Measurements from ENCODE around the gene TSPAN1. TPM values are rescaled to one million over a fixed set of nuclear protein-coding genes. Genes with fewer than 3 reads are reported as not detected.

The TSPAN1 gene
- total RNA-seq, 5 donors from 2014 or later (not counting 1 experiment from before 2014, with no cell fraction given): 0.53 to 0.54 TPM; not detected in 3

- Mint-ChIP-seq H3K36me3 (peaks cover 10% of the 10 kb centered on the region), H3K4me1 (peaks cover 6 to 18% (median 9%) of the 10 kb centered on the region in 3 donors), H3K27me3 (no peaks in the 10 kb centered on the region), H3K27ac (no peak overlapping the region), H3K4me3 (no peak overlapping the region), H3K9me3 (no peaks in the 10 kb centered on the region)
- ChIA-PET POLR2A (no interaction called here), CTCF (interaction anchor here in 1 of 2 donors (0.6 to 1.8 kb wide), 2 partner anchors 147 to 151 kb away, joined by 4 to 7 read pairs; no protein-coding TSS in a partner anchor)
- Histone ChIP-seq H3K36me3 (ENCODE audit: control insufficient read depth in 2 of 2, extremely low read depth in 1 of 2, insufficient read depth in 1 of 2, low read length in 1 of 2) (peaks cover 0 to 9% of the 10 kb centered on the region in 2 donors), H3K27me3 (replicated peaks in 1 of 2; ENCODE audit: control insufficient read depth in 2 of 2, extremely low read depth in 1 of 2, insufficient read depth in 2 of 2, low read length in 1 of 2) (peaks cover 0 to 6% of the 10 kb centered on the region in 2 experiments), H3K9me3 (no peaks in the 10 kb centered on the region), H3K27ac (ENCODE audit: low read length) (no peak overlapping the region), H3K4me3 (ENCODE audit: control insufficient read depth in 1 of 2, extremely low read depth in 1 of 2, low read length in 1 of 2) (no peak overlapping the region), H3K4me1 (ENCODE audit: control insufficient read depth in 1 of 2, extremely low read depth in 1 of 2, insufficient read depth in 2 of 2, low read length in 2 of 2) (peaks cover 0 to 21% of the 10 kb centered on the region in 2 experiments)
- DNase-seq (peak in 2 of 35 experiments; percentile 13 to 20), ATAC-seq (replicated peaks in 1 of 4) (peak in 1 of 4 experiments; percentile 16)
- WGBS (ENCODE audit: insufficient coverage): 66% methylated on average over 9 of the region's 12 CpGs
These were observed 9.2 kb downstream of the TSPAN1 start for GRCh38 chr1:46183926-46184557.

GRCh38 chr1:46184920-46185658 is 10.2 kb downstream of the TSPAN1 start:
- peaks cover 6 to 18% (median 9%) of the 10 kb centered on the region in 3 donors for H3K4me1 Mint-ChIP-seq
- peaks cover 0 to 6% of the 10 kb centered on the region in 2 experiments for H3K27me3 ChIP-seq (replicated peaks in 1 of 2; ENCODE audit: control insufficient read depth in 2 of 2, extremely low read depth in 1 of 2, insufficient read depth in 2 of 2, low read length in 1 of 2)
- H3K27ac Mint-ChIP-seq: peak overlapping the region; percentile 57 to 70
- H3K4me3 Mint-ChIP-seq: no peak overlapping the region
- H3K27ac ChIP-seq (ENCODE audit: low read length): no peak overlapping the region
- H3K4me3 ChIP-seq (ENCODE audit: control insufficient read depth in 1 of 2, extremely low read depth in 1 of 2, low read length in 1 of 2): no peak overlapping the region
- ChIA-PET POLR2A (no interaction called here), CTCF (no interaction called here)
- 10% methylated on average over 4 of the region's 7 CpGs for WGBS (ENCODE audit: insufficient coverage)
- peaks cover 16% of the 10 kb centered on the region for H3K36me3 Mint-ChIP-seq
- no peaks in the 10 kb centered on the region for H3K9me3 ChIP-seq
- H3K4me1 ChIP-seq (ENCODE audit: control insufficient read depth in 1 of 2, extremely low read depth in 1 of 2, insufficient read depth in 2 of 2, low read length in 2 of 2): peaks cover 0 to 19% of the 10 kb centered on the region in 2 experiments
- H3K36me3 ChIP-seq (ENCODE audit: control insufficient read depth in 2 of 2, extremely low read depth in 1 of 2, insufficient read depth in 1 of 2, low read length in 1 of 2): peaks cover 3 to 18% of the 10 kb centered on the region in 2 donors
- no peaks in the 10 kb centered on the region for H3K9me3 Mint-ChIP-seq
- peak in 1 of 35 experiments; percentile 24 for DNase-seq
- ATAC-seq (replicated peaks in 1 of 4): peak in 1 of 4 experiments; percentile 73
- no peaks in the 10 kb centered on the region for H3K27me3 Mint-ChIP-seq

- ChIA-PET POLR2A (no interaction called here), CTCF (no interaction called here)
- H3K9me3 Mint-ChIP-seq: no peaks in the 10 kb centered on the region
- peaks cover 16% of the 10 kb centered on the region for H3K36me3 Mint-ChIP-seq
- H3K4me3 Mint-ChIP-seq: no peak overlapping the region
- Histone ChIP-seq H3K4me1 (ENCODE audit: control insufficient read depth in 1 of 2, extremely low read depth in 1 of 2, insufficient read depth in 2 of 2, low read length in 2 of 2) (peaks cover 0 to 19% of the 10 kb centered on the region in 2 experiments), H3K27me3 (replicated peaks in 1 of 2; ENCODE audit: control insufficient read depth in 2 of 2, extremely low read depth in 1 of 2, insufficient read depth in 2 of 2, low read length in 1 of 2) (no peaks in the 10 kb centered on the region), H3K4me3 (ENCODE audit: control insufficient read depth in 1 of 2, extremely low read depth in 1 of 2, low read length in 1 of 2) (no peak overlapping the region), H3K36me3 (ENCODE audit: control insufficient read depth in 2 of 2, extremely low read depth in 1 of 2, insufficient read depth in 1 of 2, low read length in 1 of 2) (peaks cover 3 to 27% of the 10 kb centered on the region in 2 donors), H3K9me3 (no peaks in the 10 kb centered on the region), H3K27ac (ENCODE audit: low read length) (no peak overlapping the region)
- peaks cover 6 to 18% (median 9%) of the 10 kb centered on the region in 3 donors for H3K4me1 Mint-ChIP-seq
- H3K27ac Mint-ChIP-seq: peak overlapping the region in 1 of 2 donors; percentile 8
- WGBS (ENCODE audit: insufficient coverage): 90% methylated on average over 1 of the region's 2 CpGs
- ATAC-seq (replicated peaks in 1 of 4) (no peak), DNase-seq (no peak)
- H3K27me3 Mint-ChIP-seq: no peaks in the 10 kb centered on the region
These were observed 11.2 kb downstream of the TSPAN1 start for GRCh38 chr1:46186076-46186475.

- ChIA-PET POLR2A (no interaction called here), CTCF (no interaction called here)
- Mint-ChIP-seq H3K27ac (peak overlapping the region in 1 of 2 donors; percentile 11), H3K4me1 (peaks cover 6 to 18% (median 9%) of the 10 kb centered on the region in 3 donors), H3K4me3 (no peak overlapping the region), H3K27me3 (no peaks in the 10 kb centered on the region), H3K9me3 (no peaks in the 10 kb centered on the region), H3K36me3 (peaks cover 16% of the 10 kb centered on the region)
- Histone ChIP-seq H3K4me3 (ENCODE audit: control insufficient read depth in 1 of 2, extremely low read depth in 1 of 2, low read length in 1 of 2) (no peak overlapping the region), H3K27me3 (replicated peaks in 1 of 2; ENCODE audit: control insufficient read depth in 2 of 2, extremely low read depth in 1 of 2, insufficient read depth in 2 of 2, low read length in 1 of 2) (no peaks in the 10 kb centered on the region), H3K36me3 (ENCODE audit: control insufficient read depth in 2 of 2, extremely low read depth in 1 of 2, insufficient read depth in 1 of 2, low read length in 1 of 2) (peaks cover 5 to 33% of the 10 kb centered on the region in 2 donors), H3K4me1 (ENCODE audit: control insufficient read depth in 1 of 2, extremely low read depth in 1 of 2, insufficient read depth in 2 of 2, low read length in 2 of 2) (peaks cover 0 to 19% of the 10 kb centered on the region in 2 experiments), H3K27ac (ENCODE audit: low read length) (no peak overlapping the region), H3K9me3 (no peaks in the 10 kb centered on the region)
- DNase-seq: no peak
- ATAC-seq (replicated peaks in 1 of 4): no peak
- WGBS (ENCODE audit: insufficient coverage): 100% methylated on average over 1 of the region's 8 CpGs
These were observed 12.4 kb downstream of the TSPAN1 start for GRCh38 chr1:46187106-46187869.

- POLR2A ChIA-PET: no interaction called here
These were observed 13.6 kb downstream of the TSPAN1 start for GRCh38 chr1:46188295-46189030.

More at GRCh38 chr1:46188295-46189030, 13.6 kb downstream of the TSPAN1 start:
- H3K9me3 ChIP-seq: no peaks in the 10 kb centered on the region
- H3K9me3 Mint-ChIP-seq: no peaks in the 10 kb centered on the region
- no peak overlapping the region for H3K4me3 Mint-ChIP-seq
- no peak overlapping the region for H3K4me3 ChIP-seq (ENCODE audit: control insufficient read depth in 1 of 2, extremely low read depth in 1 of 2, low read length in 1 of 2)
- WGBS (ENCODE audit: insufficient coverage): 90% methylated on average over 2 of the region's 6 CpGs
- H3K4me1 ChIP-seq (ENCODE audit: control insufficient read depth in 1 of 2, extremely low read depth in 1 of 2, insufficient read depth in 2 of 2, low read length in 2 of 2): peaks cover 0 to 19% of the 10 kb centered on the region in 2 experiments
- peaks cover 12 to 44% of the 10 kb centered on the region in 2 donors for H3K36me3 ChIP-seq (ENCODE audit: control insufficient read depth in 2 of 2, extremely low read depth in 1 of 2, insufficient read depth in 1 of 2, low read length in 1 of 2)
- no peak overlapping the region for H3K27ac Mint-ChIP-seq
- CTCF ChIA-PET: interaction anchor here in 1 of 2 donors (0.7 to 1.0 kb wide), 2 partner anchors 35 to 156 kb away, joined by 3 to 4 read pairs; no protein-coding TSS in a partner anchor
- ATAC-seq (replicated peaks in 1 of 4) (no peak), DNase-seq (no peak)
- peaks cover 27% of the 10 kb centered on the region for H3K36me3 Mint-ChIP-seq
- H3K27me3 Mint-ChIP-seq: no peaks in the 10 kb centered on the region
- H3K27me3 ChIP-seq (replicated peaks in 1 of 2; ENCODE audit: control insufficient read depth in 2 of 2, extremely low read depth in 1 of 2, insufficient read depth in 2 of 2, low read length in 1 of 2): no peaks in the 10 kb centered on the region
- peaks cover 6 to 18% (median 9%) of the 10 kb centered on the region in 3 donors for H3K4me1 Mint-ChIP-seq
- H3K27ac ChIP-seq (ENCODE audit: low read length): no peak overlapping the region
